HG02981 (cell line): ENCODE results near the gene ZNF865.
A peak's percentile ranks its signal among the peaks of the same experiment; 100 is the strongest.

Source experiments
- ATAC-seq: cut with Tn5 transposase; IDR thresholded peaks from one replicate; pipeline ENCODE4 v1.9.1; 2021; ENCODE audit warnings: mild to moderate bottlenecking, moderate library complexity; ENCODE audit not compliant: unreplicated experiment

Gene ZNF865

GRCh38 chr19:55603581-55604292 is 1.7 kb upstream of the ZNF865 start:
- no peak for ATAC-seq

DNA sequence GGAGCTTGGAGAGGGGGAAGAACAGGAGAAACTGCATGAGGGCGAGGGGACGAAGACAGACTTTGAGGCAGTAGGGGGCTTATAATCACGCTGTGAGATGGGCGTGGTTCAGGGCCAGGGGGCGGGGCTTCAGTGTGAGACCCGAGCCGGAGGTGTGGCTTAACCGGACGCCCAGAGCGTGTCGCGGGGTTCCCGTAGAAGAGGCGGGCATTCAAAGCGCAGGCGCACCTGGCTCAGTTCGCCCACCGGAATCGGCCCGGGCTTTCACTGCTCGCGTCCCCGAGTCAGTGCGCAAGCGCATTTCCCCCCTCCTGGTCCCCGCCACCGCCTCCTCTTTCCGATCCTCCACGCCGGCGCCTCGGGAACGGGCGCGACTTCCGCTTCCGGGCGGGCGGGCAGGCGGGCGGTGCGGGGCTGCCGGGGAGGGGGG is 225 bp upstream of the ZNF865 start:
- peak; percentile 69 for ATAC-seq

DNA sequence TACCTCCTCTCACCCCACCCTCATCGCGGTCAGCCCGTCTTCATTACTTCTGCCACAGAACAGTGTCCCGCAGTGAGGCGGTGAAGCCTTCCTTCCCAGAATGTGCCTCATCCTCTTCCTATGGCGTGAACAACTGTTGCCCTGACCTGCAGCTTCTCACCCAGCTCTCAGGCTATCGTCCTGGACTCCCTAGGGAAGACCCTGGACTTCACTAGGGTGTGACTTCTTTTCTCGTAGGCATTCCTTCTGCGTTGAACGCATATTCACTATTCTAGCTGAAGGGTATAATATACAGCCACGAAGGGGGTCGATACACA is 982 bp downstream of the ZNF865 start:
- no peak for ATAC-seq

DNA sequence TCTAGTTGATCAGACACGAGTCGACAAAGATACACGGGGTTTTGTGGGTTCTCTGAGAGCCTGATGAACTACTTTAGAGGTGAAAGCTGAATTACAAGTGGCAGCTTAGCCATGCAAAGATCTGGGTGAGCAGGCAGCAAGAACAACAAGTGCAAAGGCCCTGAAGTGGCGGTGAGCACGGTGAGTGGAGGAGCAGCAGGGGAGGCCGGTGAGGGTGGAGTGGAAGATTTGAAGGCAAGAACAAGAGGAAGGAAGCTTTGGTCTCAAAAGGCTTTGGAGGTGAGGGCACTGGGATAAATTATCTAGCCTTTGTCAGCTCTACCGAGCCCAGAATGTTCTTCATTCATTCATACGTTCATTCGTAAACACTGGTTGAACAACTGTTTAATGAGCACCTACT is 1.4 kb downstream of the ZNF865 start:
- ATAC-seq: no peak

- ATAC-seq: no peak
Measured at GRCh38 chr19:55609326-55609725, 3.9 kb downstream of the ZNF865 start.

DNA sequence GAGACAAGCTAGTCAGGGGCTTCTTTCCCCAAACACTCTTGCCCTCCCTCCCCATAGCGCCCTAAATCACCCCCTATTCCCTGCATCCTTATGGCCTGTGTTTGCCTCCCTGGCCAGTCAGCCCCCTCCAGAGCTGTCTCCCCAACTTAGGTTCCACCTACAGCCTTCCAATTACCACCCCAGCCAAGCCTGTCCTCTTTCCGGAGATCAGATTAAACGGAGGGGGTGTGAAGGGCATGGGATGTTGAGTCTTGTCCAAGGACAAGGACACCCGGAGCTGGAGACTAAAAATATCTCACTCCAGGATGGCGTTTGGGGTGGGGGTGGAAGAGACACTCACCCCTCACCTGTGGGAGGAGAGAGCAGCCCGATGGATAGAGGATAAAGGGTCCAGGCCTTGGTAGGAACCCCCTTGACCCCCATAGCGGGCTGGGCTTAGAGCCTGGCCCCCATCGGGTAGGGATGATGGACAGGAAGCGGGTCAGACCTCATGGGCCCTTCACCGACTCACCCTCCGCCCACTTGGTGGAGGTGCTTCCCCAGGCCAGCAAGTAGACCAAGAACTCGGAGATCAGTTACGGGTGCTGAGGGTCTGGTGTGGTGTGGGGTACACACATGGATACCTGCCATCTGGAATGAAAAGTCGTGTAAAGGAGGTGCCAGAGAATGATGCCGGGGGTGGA is 6.0 kb downstream of the ZNF865 start:
- ATAC-seq: no peak

DNA sequence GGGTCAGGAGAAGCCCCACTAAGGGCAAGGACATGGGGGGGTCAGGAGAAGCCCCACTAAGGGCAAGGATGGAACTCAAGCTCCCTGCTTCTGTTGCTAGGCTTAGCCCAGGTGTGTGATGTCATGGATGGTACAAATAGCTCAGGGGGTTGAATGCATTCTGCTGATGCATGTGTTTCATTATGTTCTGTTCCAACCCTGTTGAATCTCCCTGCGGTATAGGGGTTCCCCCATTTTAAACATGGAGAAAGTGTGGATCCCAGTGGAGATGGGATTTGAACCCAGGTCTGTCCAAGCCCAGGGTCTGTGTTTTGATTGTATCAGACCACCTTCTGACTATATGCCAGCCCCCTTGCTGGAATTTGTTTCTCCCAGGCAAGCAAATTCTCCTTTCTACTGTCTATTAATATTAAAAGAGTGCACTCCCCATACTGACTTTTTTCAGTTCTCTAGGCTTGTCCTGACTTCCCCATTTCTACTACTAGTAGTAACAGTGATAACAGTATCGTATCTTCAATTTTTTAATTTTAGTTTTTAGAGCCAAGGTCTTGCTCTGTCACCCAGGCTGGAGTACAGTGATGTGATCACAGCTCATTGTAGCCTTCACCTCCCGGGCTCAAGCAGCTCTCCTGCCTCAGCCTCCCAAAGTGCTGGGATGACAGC is 6.7 kb downstream of the ZNF865 start:
- ATAC-seq: no peak

DNA sequence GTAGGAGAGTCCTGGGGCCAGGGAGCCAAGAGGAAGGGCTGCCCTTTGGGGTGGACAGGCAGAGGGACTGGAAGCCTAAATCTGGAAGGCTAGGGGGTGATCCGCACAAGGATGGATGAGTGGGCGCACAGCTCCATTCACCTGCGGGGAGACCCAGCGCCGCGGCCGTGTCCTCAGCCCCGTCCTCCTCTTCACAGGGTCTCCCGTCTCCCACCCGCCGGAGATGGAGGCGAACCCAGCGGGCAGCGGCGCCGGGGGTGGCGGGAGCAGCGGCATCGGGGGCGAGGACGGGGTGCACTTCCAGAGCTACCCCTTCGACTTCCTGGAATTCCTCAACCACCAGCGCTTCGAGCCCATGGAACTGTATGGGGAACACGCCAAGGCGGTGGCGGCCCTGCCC is 7.9 kb downstream of the ZNF865 start:
- ATAC-seq: no peak

DNA sequence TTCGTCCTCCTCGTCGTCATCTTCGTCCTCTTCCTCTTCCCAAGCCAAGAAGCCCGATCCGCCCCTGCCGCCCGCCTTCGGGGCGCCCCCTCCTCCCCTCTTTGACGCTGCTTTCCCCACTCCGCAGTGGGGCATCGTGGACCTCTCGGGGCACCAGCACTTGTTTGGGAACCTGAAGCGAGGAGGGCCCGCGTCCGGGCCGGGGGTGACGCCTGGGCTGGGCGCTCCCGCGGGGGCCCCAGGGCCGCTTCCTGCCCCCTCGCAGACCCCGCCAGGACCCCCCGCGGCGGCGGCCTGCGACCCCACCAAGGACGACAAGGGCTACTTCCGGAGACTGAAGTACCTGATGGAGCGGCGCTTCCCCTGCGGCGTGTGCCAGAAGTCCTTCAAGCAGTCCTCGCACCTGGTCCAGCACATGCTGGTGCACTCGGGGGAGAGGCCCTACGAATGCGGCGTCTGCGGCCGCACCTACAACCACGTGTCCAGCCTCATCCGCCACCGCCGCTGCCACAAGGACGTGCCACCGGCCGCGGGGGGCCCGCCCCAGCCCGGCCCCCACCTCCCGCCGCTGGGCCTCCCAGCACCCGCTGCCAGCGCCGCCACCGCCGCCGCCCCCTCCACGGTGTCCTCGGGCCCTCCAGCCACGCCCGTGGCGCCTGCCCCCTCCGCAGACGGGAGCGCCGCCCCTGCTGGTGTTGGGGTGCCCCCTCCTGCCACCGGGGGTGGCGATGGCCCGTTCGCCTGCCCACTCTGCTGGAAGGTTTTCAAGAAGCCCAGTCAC is 8.7 kb downstream of the ZNF865 start:
- ATAC-seq: no peak

DNA sequence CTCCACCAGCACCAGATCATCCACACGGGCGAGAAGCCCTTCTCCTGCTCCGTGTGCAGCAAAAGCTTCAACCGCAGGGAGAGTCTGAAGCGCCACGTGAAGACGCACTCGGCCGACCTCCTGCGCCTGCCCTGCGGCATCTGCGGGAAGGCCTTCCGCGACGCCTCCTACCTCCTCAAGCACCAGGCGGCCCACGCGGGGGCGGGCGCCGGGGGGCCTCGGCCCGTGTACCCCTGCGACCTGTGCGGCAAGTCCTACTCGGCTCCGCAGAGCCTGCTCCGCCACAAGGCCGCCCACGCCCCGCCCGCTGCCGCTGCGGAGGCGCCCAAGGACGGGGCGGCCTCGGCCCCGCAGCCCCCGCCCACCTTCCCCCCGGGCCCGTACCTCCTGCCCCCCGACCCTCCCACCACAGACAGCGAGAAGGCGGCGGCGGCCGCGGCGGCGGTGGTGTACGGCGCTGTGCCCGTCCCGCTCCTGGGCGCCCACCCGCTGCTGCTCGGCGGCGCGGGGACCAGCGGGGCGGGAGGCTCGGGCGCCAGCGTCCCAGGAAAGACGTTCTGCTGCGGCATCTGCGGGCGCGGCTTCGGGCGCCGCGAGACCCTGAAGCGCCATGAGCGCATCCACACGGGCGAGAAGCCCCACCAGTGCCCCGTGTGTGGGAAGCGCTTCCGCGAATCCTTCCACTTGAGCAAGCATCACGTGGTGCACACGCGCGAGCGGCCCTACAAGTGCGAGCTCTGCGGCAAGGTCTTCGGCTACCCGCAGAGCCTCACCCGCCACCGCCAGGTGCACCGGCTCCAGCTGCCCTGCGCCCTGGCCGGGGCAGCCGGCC is 9.5 kb downstream of the ZNF865 start:
- ATAC-seq: no peak

DNA sequence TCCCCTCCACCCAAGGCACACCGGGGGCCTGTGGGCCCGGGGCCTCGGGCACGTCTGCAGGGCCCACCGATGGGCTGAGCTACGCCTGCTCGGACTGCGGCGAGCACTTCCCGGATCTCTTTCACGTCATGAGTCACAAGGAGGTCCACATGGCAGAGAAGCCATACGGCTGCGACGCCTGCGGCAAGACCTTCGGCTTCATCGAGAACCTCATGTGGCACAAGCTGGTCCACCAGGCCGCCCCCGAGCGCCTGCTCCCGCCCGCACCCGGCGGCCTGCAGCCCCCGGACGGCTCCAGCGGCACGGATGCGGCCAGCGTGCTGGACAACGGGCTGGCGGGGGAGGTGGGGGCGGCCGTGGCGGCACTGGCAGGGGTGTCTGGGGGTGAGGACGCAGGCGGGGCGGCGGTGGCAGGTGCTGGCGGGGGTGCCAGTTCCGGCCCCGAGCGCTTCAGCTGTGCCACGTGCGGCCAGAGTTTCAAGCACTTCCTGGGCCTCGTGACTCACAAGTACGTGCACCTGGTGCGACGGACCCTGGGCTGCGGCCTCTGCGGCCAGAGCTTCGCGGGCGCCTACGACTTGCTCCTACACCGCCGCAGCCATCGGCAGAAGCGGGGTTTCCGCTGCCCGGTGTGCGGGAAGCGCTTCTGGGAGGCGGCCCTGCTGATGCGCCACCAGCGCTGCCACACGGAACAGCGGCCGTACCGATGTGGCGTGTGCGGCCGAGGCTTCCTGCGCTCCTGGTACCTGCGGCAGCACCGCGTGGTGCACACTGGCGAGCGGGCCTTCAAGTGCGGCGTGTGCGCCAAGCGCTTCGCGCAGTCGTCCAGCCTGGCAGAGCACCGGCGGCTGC is 10.3 kb downstream of the ZNF865 start:
- no peak for ATAC-seq

GRCh38 chr19:55616395-55616875 is 11.0 kb downstream of the ZNF865 start:
- no peak for ATAC-seq

GRCh38 chr19:55617426-55617825 is 12.0 kb downstream of the ZNF865 start:
- ATAC-seq: no peak

DNA sequence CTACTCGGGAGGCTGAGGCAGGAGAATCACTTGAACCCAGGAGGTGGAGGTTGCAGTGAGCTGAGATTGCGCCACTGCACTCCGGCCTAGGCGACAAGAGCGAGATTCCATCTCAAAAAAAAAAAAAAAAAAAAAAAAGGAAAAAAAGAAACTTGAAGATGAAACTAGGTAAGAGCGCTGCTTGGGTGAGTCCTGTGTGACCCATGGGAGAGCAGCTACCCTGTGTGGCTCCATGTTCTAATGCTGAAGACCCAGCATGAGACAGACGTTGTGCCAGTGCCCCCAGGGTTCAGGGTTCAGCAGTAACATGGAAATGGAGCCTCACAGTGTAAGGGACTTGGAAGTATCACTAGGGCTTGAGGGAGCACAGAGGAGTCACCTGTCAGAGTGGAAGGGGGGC is 13.0 kb downstream of the ZNF865 start:
- ATAC-seq: no peak

GRCh38 chr19:55619286-55619685 is 13.8 kb downstream of the ZNF865 start:
- no peak for ATAC-seq

GRCh38 chr19:55620410-55621204 is 15.2 kb downstream of the ZNF865 start:
- no peak for ATAC-seq

DNA sequence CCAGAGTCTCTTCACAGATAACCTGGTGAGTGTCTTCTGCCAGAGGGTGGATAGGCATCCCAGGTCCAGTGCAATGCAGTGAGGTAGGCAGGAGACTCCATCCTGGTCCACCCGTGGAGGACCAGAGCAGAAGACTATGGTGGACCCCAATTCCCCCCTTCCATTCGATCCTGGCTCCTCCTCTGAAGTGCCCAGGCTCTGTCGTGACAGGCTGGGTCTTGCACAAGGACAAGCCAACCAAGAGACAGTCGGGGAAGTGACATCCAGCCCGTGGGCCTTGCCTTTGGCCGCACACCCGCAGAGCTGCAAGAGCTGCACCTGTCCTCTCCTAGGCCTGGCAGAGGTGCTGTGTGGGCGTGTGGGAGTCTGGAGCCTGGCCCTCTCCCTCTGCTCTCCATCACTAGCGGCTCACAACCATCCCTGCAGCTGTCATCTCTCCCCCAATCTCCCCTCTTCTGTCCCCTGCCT is 15.8 kb downstream of the ZNF865 start:
- ATAC-seq: no peak

GRCh38 chr19:55621673-55622231 is 16.3 kb downstream of the ZNF865 start:
- ATAC-seq: no peak
